GM21737 (cell line): ENCODE measurements around the gene NDUFA8.

ENCODE experiments used
- ATAC-seq: cut with Tn5 transposase; IDR thresholded peaks from one replicate; pipeline ENCODE4 v1.9.1; 2021; ENCODE audit warnings: mild to moderate bottlenecking, moderate library complexity; ENCODE audit not compliant: unreplicated experiment

The NDUFA8 gene

GRCh38 chr9:122159026-122159924 lies at the start of gene NDUFA8, which contains the start of gene MORN5:
Gene NDUFA8, minus strand, starts transcription at chr9:122159779. Its CDS starts 102 bp downstream, at chr9:122159677.
Gene MORN5, plus strand, starts transcription at chr9:122159908. Its CDS starts 65 bp downstream, at chr9:122159973.
- peak; percentile 88 for ATAC-seq

GRCh38 chr9:122207096-122207495 lies 47.5 kb upstream of the NDUFA8 start:
- ATAC-seq, result no peak

- no peak for ATAC-seq
These were observed 46.8 kb upstream of the NDUFA8 start for GRCh38 chr9:122206118-122207046.

- ATAC-seq, result no peak
These were observed 45.6 kb upstream of the NDUFA8 start for GRCh38 chr9:122205176-122205575.

- no peak for ATAC-seq
These were observed 44.9 kb upstream of the NDUFA8 start for GRCh38 chr9:122204491-122204890.

- ATAC-seq, result no peak
These were observed 44.5 kb upstream of the NDUFA8 start for GRCh38 chr9:122204055-122204454.

- ATAC-seq, result no peak
These were observed 42.5 kb upstream of the NDUFA8 start for GRCh38 chr9:122202111-122202510.

- no peak for ATAC-seq
These were observed 42.1 kb upstream of the NDUFA8 start for GRCh38 chr9:122201641-122202040.

- no peak for ATAC-seq
These were observed 41.5 kb upstream of the NDUFA8 start for GRCh38 chr9:122200960-122201595.

GRCh38 chr9:122197882-122198281 lies 38.3 kb upstream of the NDUFA8 start:
- no peak for ATAC-seq

- no peak for ATAC-seq
These were observed 37.8 kb upstream of the NDUFA8 start for GRCh38 chr9:122197426-122197825.

GRCh38 chr9:122195875-122196274 lies 36.3 kb upstream of the NDUFA8 start:
- no peak for ATAC-seq

- no peak for ATAC-seq
These were observed 34.1 kb upstream of the NDUFA8 start for GRCh38 chr9:122193651-122194050.

GRCh38 chr9:122192914-122193525 lies 33.4 kb upstream of the NDUFA8 start:
- ATAC-seq, result no peak

- no peak for ATAC-seq
These were observed 32.8 kb upstream of the NDUFA8 start for GRCh38 chr9:122192261-122192875.

- ATAC-seq, result no peak
These were observed 32.0 kb upstream of the NDUFA8 start for GRCh38 chr9:122191584-122191983.

- no peak for ATAC-seq
These were observed 31.2 kb upstream of the NDUFA8 start for GRCh38 chr9:122190597-122191381.

- ATAC-seq, result no peak
These were observed 28.8 kb upstream of the NDUFA8 start for GRCh38 chr9:122188369-122188768.

GRCh38 chr9:122186777-122187470 lies 27.3 kb upstream of the NDUFA8 start:
- ATAC-seq, result no peak
